Inferior parietal cortex (tissue), 1 donor: ENCODE measurements around the gene IGFBPL1.

Experiments
- DNase-seq: peaks from one replicate; pipeline ENCODE4 v3.0.0-alpha.2; 2016; ENCODE audit errors: extremely low spot score

IGFBPL1 gene

GRCh38 chr9:38395653-38396370 lies 28.4 kb downstream of the IGFBPL1 start:
- no peak for DNase-seq

GRCh38 chr9:38394416-38394815 lies 29.8 kb downstream of the IGFBPL1 start:
- DNase-seq, result no peak

- DNase-seq, result no peak
These were observed 31.0 kb downstream of the IGFBPL1 start for GRCh38 chr9:38393128-38393796.

- DNase-seq, result peak; percentile 69
These were observed 31.8 kb downstream of the IGFBPL1 start, which contains the start of gene ALDH1B1 for GRCh38 chr9:38392235-38393127. ALDH1B1 (plus strand) TSS chr9:38392702; CDS start chr9:38395749, 3,047 bp downstream.

- no peak for DNase-seq
These were observed 32.8 kb downstream of the IGFBPL1 start for GRCh38 chr9:38391278-38392118.

GRCh38 chr9:38390851-38391250 lies 33.4 kb downstream of the IGFBPL1 start:
- no peak for DNase-seq

GRCh38 chr9:38390442-38390841 lies 33.8 kb downstream of the IGFBPL1 start:
- DNase-seq, result no peak

- DNase-seq, result no peak
These were observed 34.9 kb downstream of the IGFBPL1 start for GRCh38 chr9:38389313-38389712.

GRCh38 chr9:38388283-38389223 lies 35.7 kb downstream of the IGFBPL1 start:
- DNase-seq, result peak; percentile 16

GRCh38 chr9:38387751-38388150 lies 36.5 kb downstream of the IGFBPL1 start:
- no peak for DNase-seq

GRCh38 chr9:38387066-38387465 lies 37.2 kb downstream of the IGFBPL1 start:
- DNase-seq, result no peak

GRCh38 chr9:38386319-38386895 lies 37.8 kb downstream of the IGFBPL1 start:
- no peak for DNase-seq

- DNase-seq, result no peak
These were observed 38.4 kb downstream of the IGFBPL1 start for GRCh38 chr9:38385896-38386295.

- DNase-seq, result no peak
These were observed 39.0 kb downstream of the IGFBPL1 start for GRCh38 chr9:38384990-38385848.

- DNase-seq, result no peak
These were observed 42.1 kb downstream of the IGFBPL1 start for GRCh38 chr9:38382141-38382540.

- DNase-seq, result no peak
These were observed 43.3 kb downstream of the IGFBPL1 start for GRCh38 chr9:38380872-38381534.

GRCh38 chr9:38380230-38380871 lies 43.9 kb downstream of the IGFBPL1 start:
- DNase-seq, result no peak
